Posterior vena cava (tissue), 2 donors: ENCODE data around the gene MLNR. TPM values are rescaled to one million over a fixed set of nuclear protein-coding genes. Genes with fewer than 3 reads are reported as not detected.

Source experiments
- DNase-seq: peaks from one replicate; pipeline ENCODE4 v3.0.0-alpha.2; 2020; ENCODE audit warnings: low spot score
- intact Hi-C, 2 donors: fragments of 100-400 bp; cut with DNase I; formaldehyde crosslinking; loops; one replicate each; pipeline versions ENCODE4 v1.14.1 to v1.14.2; 2022 to 2023
- total RNA-seq, 2 donors: library from RNA; stranded (reverse); fragmentation: NEBNext Ultra II Directional; extraction: Animal tissue kit (Norgen Biotek cat#: 25700); gene quantifications; one replicate each; pipeline ENCODE4 v1.2.1, GENCODE V29; 2021
- donor health status: DM: yes; HTN: yes; CAD: no.
- donor health status: DM: yes; HTN: yes; CAD: no.

MLNR gene
- total RNA-seq, 2 donors from 2014 or later = not detected

- DNase-seq = no peak
- intact Hi-C loops = no loop called here
Measured at GRCh38 chr13:49221590-49221965, 1.4 kb downstream of the MLNR start.

- intact Hi-C loops = no loop called here
- no peak for DNase-seq
Measured at GRCh38 chr13:49225223-49226042, 5.3 kb downstream of the MLNR start.

GRCh38 chr13:49226613-49227012, 6.5 kb downstream of the MLNR start:
- intact Hi-C loops = no loop called here
- no peak for DNase-seq

GRCh38 chr13:49234741-49235140, 14.6 kb downstream of the MLNR start:
- intact Hi-C loops = no loop called here
- DNase-seq = no peak

GRCh38 chr13:49235856-49236431, 15.8 kb downstream of the MLNR start:
- DNase-seq = no peak
- intact Hi-C loops = no loop called here

GRCh38 chr13:49238621-49239020, 18.5 kb downstream of the MLNR start:
- DNase-seq = no peak
- intact Hi-C loops = no loop called here

- intact Hi-C loops = no loop called here
- DNase-seq = no peak
Measured at GRCh38 chr13:49240017-49240416, 19.9 kb downstream of the MLNR start.

GRCh38 chr13:49241296-49241695, 21.2 kb downstream of the MLNR start:
- DNase-seq = no peak
- intact Hi-C loops = no loop called here

GRCh38 chr13:49245101-49245500, 25.0 kb downstream of the MLNR start:
- intact Hi-C loops = no loop called here
- no peak for DNase-seq

GRCh38 chr13:49246850-49247642, 26.9 kb downstream of the MLNR start:
- intact Hi-C loops = no loop called here
- DNase-seq = no peak

- intact Hi-C loops = no loop called here
Measured at GRCh38 chr13:49247643-49248621, 27.8 kb downstream of the MLNR start, which contains the start of gene CDADC1. Gene CDADC1 (plus strand): TSS chr13:49247925. CDS start chr13:49248038, 113 bp downstream.

GRCh38 chr13:49248622-49249002, 28.5 kb downstream of the MLNR start:
- DNase-seq = no peak
- intact Hi-C loops = no loop called here

More at GRCh38 chr13:49247643-49248621, 27.8 kb downstream of the MLNR start, which contains the start of gene CDADC1:
- peak; percentile 100 for DNase-seq

- intact Hi-C loops = no loop called here
- DNase-seq = no peak
Measured at GRCh38 chr13:49251326-49251725, 31.2 kb downstream of the MLNR start.

GRCh38 chr13:49253310-49253709, 33.2 kb downstream of the MLNR start:
- intact Hi-C loops = no loop called here

GRCh38 chr13:49254007-49254406, 33.9 kb downstream of the MLNR start:
- intact Hi-C loops = no loop called here
- DNase-seq = no peak

More at GRCh38 chr13:49253310-49253709, 33.2 kb downstream of the MLNR start:
- no peak for DNase-seq

- DNase-seq = no peak
- intact Hi-C loops = no loop called here
Measured at GRCh38 chr13:49256841-49257240, 36.7 kb downstream of the MLNR start.

GRCh38 chr13:49258089-49258796, 38.1 kb downstream of the MLNR start:
- no peak for DNase-seq
- intact Hi-C loops = no loop called here

- intact Hi-C loops = no loop called here
- DNase-seq = no peak
Measured at GRCh38 chr13:49259586-49259985, 39.4 kb downstream of the MLNR start.
